Hematopoietic multipotent progenitor cell (in vitro differentiated cells): ENCODE data around the gene ERGIC2. TPM values are rescaled to one million over a fixed set of nuclear protein-coding genes. Genes with fewer than 3 reads are reported as not detected.
A peak's percentile ranks its signal among the peaks of the same experiment; 100 is the strongest.
"Not testable (repeated sequence)": the region's sequence is repeated elsewhere in the genome, so short reads cannot be mapped to it uniquely, and the experiment has no call there.

Source experiments
- DNase-seq, 3 donors: peaks; one replicate each; pipeline ENCODE4 v3.0.0-alpha.2; 2011 to 2015; ENCODE audit warnings: low read depth in 2 of 3, low spot score in 2 of 3
- total RNA-seq: library from RNA; depleted of rRNA; stranded (reverse); fragments of >200 nt; gene quantifications from one replicate; pipeline ENCODE4 v1.2.3, GENCODE V29; 2012

The ERGIC2 gene
- total RNA-seq = 16.4 TPM

- peak; percentile 89 to 99 (median 98) for DNase-seq
Measured at GRCh38 chr12:29380536-29381523, at the start of gene ERGIC2. Gene ERGIC2, minus strand, starts transcription at chr12:29381172. Its CDS starts 9,539 bp downstream, at chr12:29371633.

GRCh38 chr12:29430716-29431044, 49.7 kb upstream of the ERGIC2 start:
- no peak for DNase-seq

- DNase-seq = no peak
Measured at GRCh38 chr12:29429999-29430715, 49.2 kb upstream of the ERGIC2 start.

GRCh38 chr12:29428633-29429032, 47.7 kb upstream of the ERGIC2 start:
- DNase-seq = peak in 2 of 3 donors; percentile 12 to 46

GRCh38 chr12:29427964-29428363, 47.0 kb upstream of the ERGIC2 start:
- peak in 2 of 3 donors; percentile 30 to 56 for DNase-seq

- no peak for DNase-seq
Measured at GRCh38 chr12:29426498-29426897, 45.5 kb upstream of the ERGIC2 start.

GRCh38 chr12:29425722-29426121, 44.8 kb upstream of the ERGIC2 start:
- no peak for DNase-seq

- no peak for DNase-seq
Measured at GRCh38 chr12:29416748-29417147, 35.8 kb upstream of the ERGIC2 start.

GRCh38 chr12:29415111-29415510, 34.1 kb upstream of the ERGIC2 start:
- DNase-seq = no peak

GRCh38 chr12:29414368-29414767, 33.4 kb upstream of the ERGIC2 start:
- DNase-seq = no peak

- DNase-seq = no peak
Measured at GRCh38 chr12:29405561-29405960, 24.6 kb upstream of the ERGIC2 start.

GRCh38 chr12:29403991-29404390, 23.0 kb upstream of the ERGIC2 start:
- DNase-seq = no peak

GRCh38 chr12:29402437-29402836, 21.5 kb upstream of the ERGIC2 start:
- no peak for DNase-seq

GRCh38 chr12:29398495-29398894, 17.5 kb upstream of the ERGIC2 start:
- DNase-seq = no peak

- no peak for DNase-seq
Measured at GRCh38 chr12:29396774-29397173, 15.8 kb upstream of the ERGIC2 start.

GRCh38 chr12:29395356-29395755, 14.4 kb upstream of the ERGIC2 start:
- no peak for DNase-seq

- peak in 1 of 3 donors; percentile 10 for DNase-seq
Measured at GRCh38 chr12:29390419-29390818, 9.4 kb upstream of the ERGIC2 start.

- DNase-seq = no peak
Measured at GRCh38 chr12:29389295-29389919, 8.4 kb upstream of the ERGIC2 start.

GRCh38 chr12:29386084-29386680, 5.2 kb upstream of the ERGIC2 start:
- not testable (repeated sequence) for DNase-seq

- DNase-seq = not testable (repeated sequence)
Measured at GRCh38 chr12:29385194-29385593, 4.2 kb upstream of the ERGIC2 start.

- no peak for DNase-seq
Measured at GRCh38 chr12:29382251-29382650, 1.3 kb upstream of the ERGIC2 start.
